D341Med (cell line): ENCODE results near the gene PHAX.
A peak's percentile ranks its signal among the peaks of the same experiment; 100 is the strongest.
"Not testable (repeated sequence)": the region's sequence is repeated elsewhere in the genome, so short reads cannot be mapped to it uniquely, and the experiment has no call there.

Source experiments
- DNase-seq: peaks from one replicate; pipeline ENCODE4 v3.0.0; 2012; ENCODE audit warnings: low spot score

The PHAX gene

DNA sequence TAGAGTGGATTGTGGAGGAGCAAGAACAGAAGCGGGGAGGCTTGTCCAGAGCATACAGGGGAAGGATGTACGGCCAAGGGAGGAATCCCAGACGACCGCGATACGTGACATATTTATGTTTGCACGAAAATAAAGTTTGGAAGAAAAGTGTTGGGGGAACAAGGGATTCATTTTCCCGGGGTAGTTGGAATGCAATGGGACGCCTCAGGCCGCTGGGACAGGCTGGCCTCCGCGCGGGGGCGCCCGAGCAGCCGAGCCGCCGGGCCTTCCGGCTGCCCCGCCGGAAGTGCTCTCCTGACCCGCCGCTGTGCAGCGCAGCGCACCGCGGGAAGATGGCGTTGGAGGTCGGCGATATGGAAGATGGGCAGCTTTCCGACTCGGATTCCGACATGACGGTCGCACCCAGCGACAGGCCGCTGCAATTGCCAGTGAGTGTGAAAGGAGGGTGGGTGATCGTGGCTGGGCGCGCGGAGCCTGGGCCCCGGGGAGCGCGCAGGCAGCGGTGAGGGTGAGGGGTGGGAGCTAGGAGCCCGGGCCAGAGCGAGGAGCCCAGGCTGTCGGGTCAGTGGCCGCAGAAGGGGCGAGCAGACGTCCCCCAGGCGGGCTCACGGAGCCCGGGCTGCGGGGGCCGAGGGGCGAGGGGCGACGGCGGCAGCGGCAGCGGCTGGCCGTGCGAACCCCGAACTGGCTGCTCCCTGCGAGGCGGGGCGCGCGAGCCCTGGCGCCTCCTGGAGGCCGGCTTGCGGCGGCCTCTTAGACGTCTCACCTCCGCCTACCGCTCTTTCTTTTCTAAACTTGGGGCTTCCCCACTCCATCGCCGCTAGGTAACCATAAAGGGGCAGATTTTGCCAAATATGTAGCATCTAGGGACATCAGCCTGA is at the start of gene PHAX:
Gene PHAX, plus strand, starts transcription at position 317 of the 881 bp plus-strand sequence. Its CDS starts 16 bp downstream, at position 333.
- DNase-seq = peak; percentile 93

DNA sequence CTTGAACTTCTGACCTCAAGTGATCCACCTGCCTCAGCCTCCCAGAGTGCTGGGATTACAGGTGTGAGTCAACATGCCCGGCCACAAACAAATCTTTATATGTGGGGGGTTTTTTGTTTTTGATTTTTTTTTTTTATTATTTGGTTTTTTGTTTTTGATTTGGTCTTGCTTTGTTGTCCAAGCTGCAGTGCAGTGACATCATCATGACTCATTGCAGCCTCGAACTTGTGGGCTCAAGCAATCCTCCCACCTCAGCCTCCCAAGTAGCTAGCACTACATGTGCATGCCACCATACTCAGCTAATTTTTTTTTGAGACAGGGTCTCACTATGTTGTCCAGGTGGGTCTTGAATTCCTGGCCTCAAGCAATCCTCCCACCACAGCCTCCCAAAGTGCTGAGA is 48.1 kb upstream of the PHAX start:
- DNase-seq = no peak

- DNase-seq = not testable (repeated sequence)
Observed at GRCh38 chr5:126555101-126555500, 45.6 kb upstream of the PHAX start.

- DNase-seq = no peak
Observed at GRCh38 chr5:126561908-126562307, 38.8 kb upstream of the PHAX start.

GRCh38 chr5:126562823-126563222 is 37.9 kb upstream of the PHAX start:
- DNase-seq = no peak

DNA sequence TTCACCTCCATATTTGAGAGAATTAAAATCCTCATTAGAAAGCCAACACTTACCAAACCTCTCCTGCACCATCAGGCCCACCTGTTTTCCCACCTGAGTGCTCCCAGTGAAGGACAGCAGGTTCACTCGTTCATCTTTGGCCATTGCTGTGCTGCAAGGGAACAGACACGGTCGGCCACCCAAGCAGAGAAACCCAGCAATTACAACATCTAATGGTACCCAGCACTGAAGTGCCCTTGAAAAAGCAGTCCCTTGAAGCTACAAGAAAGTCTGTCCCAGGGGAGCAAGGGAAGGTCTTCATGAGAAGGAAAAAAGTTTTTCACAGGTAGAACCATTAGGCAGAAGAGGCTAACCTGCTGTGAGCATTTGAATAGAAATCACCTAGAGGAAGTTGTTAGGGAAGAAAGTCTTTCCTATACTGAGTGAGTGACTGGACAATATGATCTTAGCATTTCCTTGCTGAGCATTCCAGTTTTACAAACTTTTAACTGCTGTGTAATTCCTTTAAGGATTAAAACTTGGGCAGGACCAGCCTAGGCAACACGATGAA is 32.5 kb upstream of the PHAX start:
- no peak for DNase-seq

GRCh38 chr5:126575644-126576043 is 25.1 kb upstream of the PHAX start:
- no peak for DNase-seq

GRCh38 chr5:126576974-126577373 is 23.8 kb upstream of the PHAX start:
- no peak for DNase-seq

DNA sequence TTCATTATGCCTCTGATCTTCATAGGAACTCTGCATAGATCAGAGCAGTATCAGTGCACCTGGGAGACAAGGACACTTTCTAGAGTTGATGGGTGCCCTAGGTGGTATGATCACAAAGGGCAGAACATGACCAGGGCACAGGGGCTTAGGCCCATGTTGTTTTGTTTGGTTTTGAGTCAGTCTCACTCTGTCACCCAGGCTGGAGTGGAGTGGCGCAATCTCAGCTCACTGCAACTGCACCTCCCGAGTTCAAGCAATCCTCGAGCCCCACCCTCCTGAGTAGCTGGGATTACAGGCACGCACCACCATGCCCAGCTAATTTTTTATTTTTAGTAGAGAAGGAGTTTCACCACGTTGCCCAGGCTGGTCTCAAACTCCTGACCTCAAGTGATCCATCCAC is 23.3 kb upstream of the PHAX start:
- DNase-seq = no peak

GRCh38 chr5:126579716-126580115 is 21.0 kb upstream of the PHAX start:
- no peak for DNase-seq

GRCh38 chr5:126583761-126584160 is 17.0 kb upstream of the PHAX start:
- no peak for DNase-seq

DNA sequence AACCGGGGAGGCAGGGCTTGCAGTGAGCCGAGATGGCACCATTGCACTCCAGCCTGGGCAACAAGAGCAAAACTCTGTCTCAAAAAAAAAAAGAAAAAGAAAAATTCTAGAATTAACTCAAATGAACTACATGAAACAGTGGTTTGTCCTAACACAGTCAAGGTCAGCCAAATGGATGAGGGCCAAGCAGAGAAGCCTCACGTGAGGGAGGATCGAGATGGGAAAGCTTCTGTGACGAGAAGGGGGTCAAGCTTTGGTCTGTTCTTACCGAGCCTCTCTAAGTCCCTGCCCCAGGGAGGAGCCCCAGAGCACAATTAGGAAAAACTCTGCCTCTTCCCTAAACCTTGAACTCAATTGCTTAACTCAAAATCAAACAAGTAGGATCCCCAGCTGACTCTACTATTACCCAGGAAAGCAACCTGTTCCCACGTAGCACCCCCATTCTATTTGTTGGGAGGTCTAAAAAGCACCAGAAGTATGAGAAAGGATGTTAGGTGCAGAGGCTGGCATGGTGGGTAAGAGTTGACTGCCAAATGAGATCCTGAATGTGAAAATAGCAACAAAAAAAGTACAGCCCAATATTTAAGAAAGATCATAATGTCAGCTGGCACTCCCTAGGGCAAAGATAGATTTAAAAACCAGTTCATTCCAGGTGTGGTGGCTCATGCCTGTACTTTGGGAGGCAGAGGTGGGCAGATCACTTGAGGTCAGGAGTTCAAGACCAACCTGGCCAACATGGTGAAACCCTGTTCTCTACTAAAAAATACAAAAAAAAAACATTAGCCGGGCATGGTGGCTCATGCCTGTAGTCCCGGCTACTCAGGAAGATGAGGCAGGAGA is 13.0 kb upstream of the PHAX start:
- DNase-seq = no peak

DNA sequence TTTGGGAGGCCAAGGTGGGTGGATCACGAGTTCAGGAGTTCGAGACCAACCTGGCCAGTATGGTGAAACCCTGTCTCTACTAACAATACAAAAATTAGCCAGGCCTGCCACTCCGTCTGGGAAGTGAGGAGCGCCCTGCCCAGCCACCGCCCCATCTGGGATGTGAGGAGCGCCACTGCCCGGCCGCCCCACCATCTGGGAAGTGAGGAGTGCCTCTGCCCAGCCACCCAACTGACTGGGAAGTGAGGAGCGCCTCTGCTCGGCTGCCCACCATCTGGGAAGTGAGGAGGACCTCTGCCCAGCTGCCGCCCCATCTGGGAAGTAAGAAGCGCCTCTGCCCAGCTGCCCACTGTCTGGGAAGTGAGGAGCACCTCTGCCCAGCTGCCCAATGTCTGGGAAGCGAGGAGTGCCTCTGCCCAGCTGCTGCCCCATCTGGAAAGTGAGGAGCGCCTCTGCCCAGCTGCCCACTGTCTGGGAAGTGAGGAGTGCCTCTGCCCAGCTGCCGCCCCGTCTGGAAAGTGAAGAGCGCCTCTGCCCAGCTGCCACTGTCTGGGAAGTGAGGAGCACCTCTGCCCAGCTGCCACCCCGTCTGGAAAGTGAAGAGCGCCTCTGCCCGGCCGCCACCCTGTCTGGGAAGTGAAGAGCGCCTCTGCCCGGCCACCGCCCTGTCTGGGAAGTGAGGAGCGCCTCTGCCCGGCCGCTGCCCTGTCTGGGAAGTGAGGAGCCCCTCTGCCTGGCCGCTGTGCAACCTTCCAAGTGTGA is 11.0 kb upstream of the PHAX start:
- no peak for DNase-seq

GRCh38 chr5:126591549-126591948 is 9.2 kb upstream of the PHAX start:
- DNase-seq = peak; percentile 26

DNA sequence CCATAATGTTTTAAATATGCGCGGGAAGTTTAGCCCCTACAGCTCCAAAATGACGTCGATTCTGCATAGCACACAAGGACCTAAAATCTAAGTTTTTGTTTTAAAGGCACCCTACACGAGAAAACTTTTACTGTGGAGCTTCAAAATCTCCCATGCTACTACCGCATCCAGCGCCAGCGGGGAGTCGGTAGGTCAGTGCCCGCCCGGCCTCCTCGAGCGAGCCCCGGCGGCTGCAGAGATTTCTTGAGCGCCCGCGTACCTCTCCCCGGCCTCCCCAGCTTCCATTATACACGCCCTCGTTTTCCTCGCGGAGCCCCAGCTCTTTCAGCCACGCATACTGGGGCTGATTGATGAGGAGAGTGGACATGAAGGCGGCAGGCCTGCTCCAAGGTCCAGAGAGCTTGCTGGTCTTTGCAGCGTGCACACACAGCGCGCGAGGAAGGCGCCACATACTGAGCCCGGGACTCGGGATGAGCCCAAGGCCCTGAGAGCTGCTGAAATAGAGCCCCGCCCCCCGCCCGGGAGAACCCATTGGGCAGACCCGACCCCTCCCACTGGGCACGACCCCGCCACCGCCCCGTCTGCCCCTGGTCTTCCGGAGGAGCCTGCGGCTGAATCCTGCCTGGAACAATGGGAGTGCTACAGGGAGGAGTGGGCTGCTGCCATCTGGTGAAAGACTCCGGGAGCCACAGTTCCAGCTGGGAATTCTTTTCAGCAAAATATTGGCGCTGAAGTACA is 5.8 kb upstream of the PHAX start, which contains the start of gene ALDH7A1:
Gene ALDH7A1, minus strand, starts transcription at position 472 of the 738 bp plus-strand sequence. Its CDS starts 21 bp downstream, at position 451.
- peak; percentile 96 for DNase-seq

DNA sequence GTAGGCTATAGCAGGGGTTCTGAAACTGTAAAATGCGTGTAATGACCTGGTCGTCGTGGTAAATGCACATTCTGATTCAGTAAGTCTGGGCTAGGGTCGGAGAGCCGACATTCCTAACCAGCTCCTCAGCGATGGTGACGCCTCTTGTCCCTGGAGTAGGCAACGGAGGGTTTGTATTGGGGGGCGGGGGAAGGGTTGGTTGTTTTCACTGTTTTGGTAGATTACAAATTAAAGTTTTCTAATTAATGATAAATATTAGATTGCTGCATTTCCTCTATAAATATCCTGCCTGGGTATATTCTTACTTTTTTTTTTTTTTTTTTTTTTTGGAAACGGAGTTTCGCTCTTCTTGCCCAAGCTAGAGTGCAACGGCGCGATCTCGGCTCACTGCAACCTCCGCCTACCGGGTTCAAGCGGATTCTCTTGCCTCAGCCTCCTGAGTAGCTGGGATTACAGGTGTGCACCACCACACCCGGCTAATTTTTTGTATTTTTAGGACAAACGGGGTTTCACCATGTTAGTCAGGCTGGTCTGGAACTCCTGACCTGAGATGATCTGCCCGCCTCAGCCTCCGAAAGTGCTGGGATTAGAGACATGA is 5.2 kb upstream of the PHAX start:
- no peak for DNase-seq

GRCh38 chr5:126597156-126597555 is 3.6 kb upstream of the PHAX start:
- DNase-seq = no peak

- no peak for DNase-seq
Observed at GRCh38 chr5:126599499-126599898, 1.2 kb upstream of the PHAX start.

GRCh38 chr5:126599971-126600630 is 646 bp upstream of the PHAX start:
- DNase-seq = not testable (repeated sequence)

- no peak for DNase-seq
Observed at GRCh38 chr5:126603402-126603991, 2.8 kb downstream of the PHAX start.
